HEK293 (cell line): ENCODE measurements around the gene CSRP1.

ENCODE experiments used
- HOXA7 ChIP-seq: sonication (generic); formaldehyde crosslinking; IDR thresholded peaks from 2 replicates; pipeline ENCODE4 v1.8.1; 2022; ENCODE audit warnings: missing genetic modification reagents, borderline replicate concordance
- IKZF3 ChIP-seq: fragments of 450-650 bp; IDR thresholded peaks from 2 replicates; pipeline ENCODE4 v1.5.0; 2018; ENCODE audit warnings: missing biosample characterization, mild to moderate bottlenecking, missing genetic modification characterization, moderate library complexity
- KLF7 ChIP-seq: fragments of 450-650 bp; formaldehyde crosslinking; IDR thresholded peaks from 2 replicates; pipeline ENCODE4 v1.5.1; 2016; ENCODE audit warnings: missing biosample characterization, missing genetic modification characterization, borderline replicate concordance
- OVOL3 ChIP-seq: fragments of 450-650 bp; formaldehyde crosslinking; IDR thresholded peaks from 2 replicates; pipeline ENCODE4 v1.5.1; 2016; ENCODE audit warnings: missing biosample characterization, missing genetic modification characterization
- SCRT1 ChIP-seq: fragments of 450-650 bp; formaldehyde crosslinking; IDR thresholded peaks from 2 replicates; pipeline ENCODE4 v1.5.1; 2016; ENCODE audit warnings: missing biosample characterization, missing genetic modification characterization, borderline replicate concordance
- SCRT2 ChIP-seq: fragments of 450-650 bp; formaldehyde crosslinking; IDR thresholded peaks from 2 replicates; pipeline ENCODE4 v1.5.1; 2016; ENCODE audit warnings: missing biosample characterization, missing genetic modification characterization
- ZBTB20 ChIP-seq: fragments of 450-650 bp; formaldehyde crosslinking; IDR thresholded peaks from 2 replicates; pipeline ENCODE4 v1.5.1; 2016; ENCODE audit warnings: missing biosample characterization, missing genetic modification characterization
- ZBTB48 ChIP-seq: fragments of 450-650 bp; formaldehyde crosslinking; IDR thresholded peaks from 2 replicates; pipeline ENCODE4 v1.5.1; 2016; ENCODE audit warnings: missing biosample characterization, missing genetic modification characterization
- ZFHX2 ChIP-seq: fragments of 450-650 bp; formaldehyde crosslinking; conservative IDR thresholded peaks from 2 replicates; pipeline ENCODE4 v1.5.1; 2016; ENCODE audit warnings: missing biosample characterization, missing genetic modification characterization
- ZNF157 ChIP-seq: fragments of 450-650 bp; formaldehyde crosslinking; IDR thresholded peaks from 2 replicates; pipeline ENCODE4 v1.5.1; 2016; ENCODE audit warnings: missing biosample characterization, missing genetic modification characterization
- ZNF23 ChIP-seq: fragments of 450-650 bp; formaldehyde crosslinking; IDR thresholded peaks from 2 replicates; pipeline ENCODE4 v1.5.1; 2016; ENCODE audit warnings: missing biosample characterization, missing genetic modification characterization, borderline replicate concordance
- ZNF239 ChIP-seq: fragments of 450-650 bp; formaldehyde crosslinking; IDR thresholded peaks from 2 replicates; pipeline ENCODE4 v1.5.1; 2016; ENCODE audit warnings: missing biosample characterization, missing genetic modification characterization
- ZNF274 ChIP-seq, 2 experiments: fragments of 200-500 bp in 1 of 2; fragments of 450-650 bp in 1 of 2; sonication (Bioruptor generic) in 1 of 2; formaldehyde crosslinking in 1 of 2; IDR thresholded peaks; 2 replicates each; pipeline versions ENCODE4 v1.5.1 to v1.6.1; 2014 to 2016; ENCODE audit warnings: borderline replicate concordance in 1 of 2, inconsistent platforms in 1 of 2, low read length in 1 of 2, missing biosample characterization in 1 of 2, missing genetic modification characterization in 1 of 2
- ZNF391 ChIP-seq: fragments of 450-650 bp; formaldehyde crosslinking; IDR thresholded peaks from 2 replicates; pipeline ENCODE4 v1.5.1; 2016; ENCODE audit warnings: low read depth, missing biosample characterization, missing genetic modification characterization, borderline replicate concordance
- ZNF404 ChIP-seq: fragments of 450-650 bp; formaldehyde crosslinking; IDR thresholded peaks from 2 replicates; pipeline ENCODE4 v1.5.1; 2017; ENCODE audit warnings: missing biosample characterization, missing genetic modification characterization
- ZNF423 ChIP-seq: fragments of 450-650 bp; formaldehyde crosslinking; IDR thresholded peaks from 2 replicates; pipeline ENCODE4 v1.5.1; 2016; ENCODE audit warnings: missing biosample characterization, missing genetic modification characterization
- ZNF48 ChIP-seq: fragments of 450-650 bp; formaldehyde crosslinking; IDR thresholded peaks from 2 replicates; pipeline ENCODE4 v1.5.1; 2016; ENCODE audit warnings: missing biosample characterization, missing genetic modification characterization
- ZNF561 ChIP-seq: fragments of 450-650 bp; IDR thresholded peaks from 2 replicates; pipeline ENCODE4 v1.5.1; 2018; ENCODE audit warnings: missing biosample characterization, missing genetic modification characterization, borderline replicate concordance
- ZNF660 ChIP-seq: fragments of 450-650 bp; IDR thresholded peaks from 2 replicates; pipeline ENCODE4 v1.5.1; 2018; ENCODE audit warnings: missing biosample characterization, mild to moderate bottlenecking, missing genetic modification characterization
- ZNF670 ChIP-seq: fragments of 450-650 bp; formaldehyde crosslinking; IDR thresholded peaks from 2 replicates; pipeline ENCODE4 v1.5.1; 2016; ENCODE audit warnings: missing biosample characterization, missing genetic modification characterization, low read depth
- ZNF785 ChIP-seq: fragments of 450-650 bp; formaldehyde crosslinking; IDR thresholded peaks from 2 replicates; pipeline ENCODE4 v1.5.1; 2016; ENCODE audit warnings: missing biosample characterization, missing genetic modification characterization
- ZNF792 ChIP-seq: fragments of 450-650 bp; formaldehyde crosslinking; IDR thresholded peaks from 2 replicates; pipeline ENCODE4 v1.5.1; 2016; ENCODE audit warnings: missing biosample characterization, missing genetic modification characterization
- ZNF843 ChIP-seq: fragments of 450-650 bp; formaldehyde crosslinking; IDR thresholded peaks from 2 replicates; pipeline ENCODE4 v1.5.1; 2016; ENCODE audit warnings: missing biosample characterization, missing genetic modification characterization
- TF ChIP-seq, protein P1 (sequence below): fragments of 450-650 bp; formaldehyde crosslinking; IDR thresholded peaks from 2 replicates; pipeline ENCODE4 v1.5.1; 2016; ENCODE audit warnings: missing biosample characterization, missing genetic modification characterization
- TF ChIP-seq, protein P2 (sequence below): fragments of 450-650 bp; formaldehyde crosslinking; IDR thresholded peaks from 2 replicates; pipeline ENCODE4 v1.5.1; 2017; ENCODE audit warnings: missing biosample characterization, missing genetic modification characterization
- TF ChIP-seq, protein P3 (sequence below): fragments of 450-650 bp; formaldehyde crosslinking; IDR thresholded peaks from 2 replicates; pipeline ENCODE4 v1.5.1; 2016; ENCODE audit warnings: missing biosample characterization, missing genetic modification characterization
- TF ChIP-seq, protein P4 (sequence below): fragments of 450-650 bp; formaldehyde crosslinking; IDR thresholded peaks from 2 replicates; pipeline ENCODE4 v1.5.1; 2017; ENCODE audit warnings: missing biosample characterization, missing genetic modification characterization
- TF ChIP-seq, protein P5 (sequence below): fragments of 450-650 bp; formaldehyde crosslinking; IDR thresholded peaks from 2 replicates; pipeline ENCODE4 v1.5.1; 2016; ENCODE audit warnings: missing biosample characterization, missing genetic modification characterization
- TF ChIP-seq, protein P6 (sequence below): fragments of 450-650 bp; formaldehyde crosslinking; IDR thresholded peaks from 2 replicates; pipeline ENCODE4 v1.5.1; 2016; ENCODE audit warnings: missing biosample characterization, missing genetic modification characterization, borderline replicate concordance
- TF ChIP-seq, protein P7 (sequence below): fragments of 450-650 bp; formaldehyde crosslinking; IDR thresholded peaks from 2 replicates; pipeline ENCODE4 v1.5.1; 2017; ENCODE audit warnings: missing biosample characterization, missing genetic modification characterization

The CSRP1 gene

DNA sequence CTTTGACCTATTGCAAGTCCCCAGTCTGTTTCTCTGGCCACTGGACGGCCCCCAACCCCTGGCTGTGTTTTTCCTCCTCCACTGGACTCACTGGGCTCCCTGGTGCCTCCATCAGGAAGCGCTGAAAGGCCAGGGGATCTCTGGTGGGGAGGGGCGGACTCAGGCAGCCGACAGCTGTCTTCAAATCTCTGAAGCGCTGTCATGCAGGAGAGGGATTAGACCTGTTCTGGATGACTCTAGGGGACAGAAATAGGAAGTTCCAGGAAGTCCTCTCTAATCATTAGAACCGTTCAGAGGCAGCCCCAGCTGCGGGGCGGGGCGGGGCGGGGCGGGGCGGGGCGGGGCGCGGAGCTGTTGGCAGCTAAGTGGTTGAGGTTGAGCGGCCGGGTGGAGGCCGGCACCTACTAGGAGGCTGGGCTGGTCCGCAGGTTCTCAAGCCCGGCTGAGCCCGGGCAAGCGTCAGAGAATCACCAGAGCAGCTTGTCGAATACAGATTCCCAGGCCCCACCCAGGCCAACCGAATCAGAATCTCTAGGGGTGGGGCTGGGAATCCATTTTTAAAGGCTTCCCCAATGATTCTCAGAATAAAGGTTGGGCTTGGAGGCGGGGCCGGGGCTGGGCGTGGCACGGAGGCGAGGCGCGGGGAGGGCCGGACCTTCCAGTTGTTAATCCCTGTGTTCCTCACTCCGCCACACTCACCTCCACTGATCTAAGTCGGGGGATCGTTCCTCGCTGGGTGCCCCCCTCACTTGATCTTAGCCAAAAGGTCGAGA is 26.5 kb downstream of the CSRP1 start (continued):
- TF ChIP-seq, protein P1, sequence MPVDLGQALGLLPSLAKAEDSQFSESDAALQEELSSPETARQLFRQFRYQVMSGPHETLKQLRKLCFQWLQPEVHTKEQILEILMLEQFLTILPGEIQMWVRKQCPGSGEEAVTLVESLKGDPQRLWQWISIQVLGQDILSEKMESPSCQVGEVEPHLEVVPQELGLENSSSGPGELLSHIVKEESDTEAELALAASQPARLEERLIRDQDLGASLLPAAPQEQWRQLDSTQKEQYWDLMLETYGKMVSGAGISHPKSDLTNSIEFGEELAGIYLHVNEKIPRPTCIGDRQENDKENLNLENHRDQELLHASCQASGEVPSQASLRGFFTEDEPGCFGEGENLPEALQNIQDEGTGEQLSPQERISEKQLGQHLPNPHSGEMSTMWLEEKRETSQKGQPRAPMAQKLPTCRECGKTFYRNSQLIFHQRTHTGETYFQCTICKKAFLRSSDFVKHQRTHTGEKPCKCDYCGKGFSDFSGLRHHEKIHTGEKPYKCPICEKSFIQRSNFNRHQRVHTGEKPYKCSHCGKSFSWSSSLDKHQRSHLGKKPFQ (tag by site-specific recombination), result no peak
- peak; percentile 98 for TF ChIP-seq ZBTB20 (tag by site-specific recombination)
- TF ChIP-seq, protein P2, sequence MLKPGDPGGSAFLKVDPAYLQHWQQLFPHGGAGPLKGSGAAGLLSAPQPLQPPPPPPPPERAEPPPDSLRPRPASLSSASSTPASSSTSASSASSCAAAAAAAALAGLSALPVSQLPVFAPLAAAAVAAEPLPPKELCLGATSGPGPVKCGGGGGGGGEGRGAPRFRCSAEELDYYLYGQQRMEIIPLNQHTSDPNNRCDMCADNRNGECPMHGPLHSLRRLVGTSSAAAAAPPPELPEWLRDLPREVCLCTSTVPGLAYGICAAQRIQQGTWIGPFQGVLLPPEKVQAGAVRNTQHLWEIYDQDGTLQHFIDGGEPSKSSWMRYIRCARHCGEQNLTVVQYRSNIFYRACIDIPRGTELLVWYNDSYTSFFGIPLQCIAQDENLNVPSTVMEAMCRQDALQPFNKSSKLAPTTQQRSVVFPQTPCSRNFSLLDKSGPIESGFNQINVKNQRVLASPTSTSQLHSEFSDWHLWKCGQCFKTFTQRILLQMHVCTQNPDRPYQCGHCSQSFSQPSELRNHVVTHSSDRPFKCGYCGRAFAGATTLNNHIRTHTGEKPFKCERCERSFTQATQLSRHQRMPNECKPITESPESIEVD (tag by site-specific recombination), result no peak
- TF ChIP-seq KLF7 (tag by site-specific recombination), result peak; percentile 37; the same call in 1 of the 2 replicates
- no peak for TF ChIP-seq SCRT1 (tag by site-specific recombination)
- TF ChIP-seq ZNF391 (tag by site-specific recombination), result no peak
- TF ChIP-seq ZNF157, result no peak
- TF ChIP-seq, protein P3, sequence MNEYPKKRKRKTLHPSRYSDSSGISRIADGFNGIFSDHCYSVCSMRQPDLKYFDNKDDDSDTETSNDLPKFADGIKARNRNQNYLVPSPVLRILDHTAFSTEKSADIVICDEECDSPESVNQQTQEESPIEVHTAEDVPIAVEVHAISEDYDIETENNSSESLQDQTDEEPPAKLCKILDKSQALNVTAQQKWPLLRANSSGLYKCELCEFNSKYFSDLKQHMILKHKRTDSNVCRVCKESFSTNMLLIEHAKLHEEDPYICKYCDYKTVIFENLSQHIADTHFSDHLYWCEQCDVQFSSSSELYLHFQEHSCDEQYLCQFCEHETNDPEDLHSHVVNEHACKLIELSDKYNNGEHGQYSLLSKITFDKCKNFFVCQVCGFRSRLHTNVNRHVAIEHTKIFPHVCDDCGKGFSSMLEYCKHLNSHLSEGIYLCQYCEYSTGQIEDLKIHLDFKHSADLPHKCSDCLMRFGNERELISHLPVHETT (tag by site-specific recombination), result no peak
- no peak for TF ChIP-seq OVOL3 (tag by site-specific recombination)
- TF ChIP-seq ZNF423 (tag by site-specific recombination), result no peak
- TF ChIP-seq ZNF239 (tag by site-specific recombination), result no peak
- no peak for TF ChIP-seq IKZF3
- TF ChIP-seq SCRT2 (tag by site-specific recombination), result no peak
- TF ChIP-seq ZNF274 (IDR thresholded peaks at IDR 0.05; ENCODE audit: low read length), result no peak
- TF ChIP-seq ZNF274 (tag by site-specific recombination; IDR thresholded peaks at IDR 0.05; ENCODE audit: borderline replicate concordance), result no peak
- TF ChIP-seq ZNF404 (tag by site-specific recombination), result no peak
- TF ChIP-seq ZNF23 (tag by site-specific recombination), result no peak
- TF ChIP-seq ZNF670 (tag by site-specific recombination), result no peak
- TF ChIP-seq, protein P4, sequence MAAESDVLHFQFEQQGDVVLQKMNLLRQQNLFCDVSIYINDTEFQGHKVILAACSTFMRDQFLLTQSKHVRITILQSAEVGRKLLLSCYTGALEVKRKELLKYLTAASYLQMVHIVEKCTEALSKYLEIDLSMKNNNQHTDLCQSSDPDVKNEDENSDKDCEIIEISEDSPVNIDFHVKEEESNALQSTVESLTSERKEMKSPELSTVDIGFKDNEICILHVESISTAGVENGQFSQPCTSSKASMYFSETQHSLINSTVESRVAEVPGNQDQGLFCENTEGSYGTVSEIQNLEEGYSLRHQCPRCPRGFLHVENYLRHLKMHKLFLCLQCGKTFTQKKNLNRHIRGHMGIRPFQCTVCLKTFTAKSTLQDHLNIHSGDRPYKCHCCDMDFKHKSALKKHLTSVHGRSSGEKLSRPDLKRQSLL, result no peak
- TF ChIP-seq ZBTB48 (tag by site-specific recombination), result no peak
- TF ChIP-seq HOXA7 (CRISPR knock-in tag), result no peak
- TF ChIP-seq, protein P5, sequence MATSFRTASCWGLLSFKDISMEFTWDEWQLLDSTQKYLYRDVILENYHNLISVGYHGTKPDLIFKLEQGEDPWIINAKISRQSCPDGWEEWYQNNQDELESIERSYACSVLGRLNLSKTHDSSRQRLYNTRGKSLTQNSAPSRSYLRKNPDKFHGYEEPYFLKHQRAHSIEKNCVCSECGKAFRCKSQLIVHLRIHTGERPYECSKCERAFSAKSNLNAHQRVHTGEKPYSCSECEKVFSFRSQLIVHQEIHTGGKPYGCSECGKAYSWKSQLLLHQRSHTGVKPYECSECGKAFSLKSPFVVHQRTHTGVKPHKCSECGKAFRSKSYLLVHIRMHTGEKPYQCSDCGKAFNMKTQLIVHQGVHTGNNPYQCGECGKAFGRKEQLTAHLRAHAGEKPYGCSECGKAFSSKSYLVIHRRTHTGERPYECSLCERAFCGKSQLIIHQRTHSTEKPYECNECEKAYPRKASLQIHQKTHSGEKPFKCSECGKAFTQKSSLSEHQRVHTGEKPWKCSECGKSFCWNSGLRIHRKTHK, result no peak
- TF ChIP-seq ZFHX2 (tag by site-specific recombination), result no peak; the same call in 1 of the 2 replicates
- no peak for TF ChIP-seq ZNF561 (tag by site-specific recombination)
- TF ChIP-seq ZNF660, result no peak
- TF ChIP-seq ZNF785 (tag by site-specific recombination), result no peak
- TF ChIP-seq ZNF48 (tag by site-specific recombination), result no peak
- TF ChIP-seq, protein P6, sequence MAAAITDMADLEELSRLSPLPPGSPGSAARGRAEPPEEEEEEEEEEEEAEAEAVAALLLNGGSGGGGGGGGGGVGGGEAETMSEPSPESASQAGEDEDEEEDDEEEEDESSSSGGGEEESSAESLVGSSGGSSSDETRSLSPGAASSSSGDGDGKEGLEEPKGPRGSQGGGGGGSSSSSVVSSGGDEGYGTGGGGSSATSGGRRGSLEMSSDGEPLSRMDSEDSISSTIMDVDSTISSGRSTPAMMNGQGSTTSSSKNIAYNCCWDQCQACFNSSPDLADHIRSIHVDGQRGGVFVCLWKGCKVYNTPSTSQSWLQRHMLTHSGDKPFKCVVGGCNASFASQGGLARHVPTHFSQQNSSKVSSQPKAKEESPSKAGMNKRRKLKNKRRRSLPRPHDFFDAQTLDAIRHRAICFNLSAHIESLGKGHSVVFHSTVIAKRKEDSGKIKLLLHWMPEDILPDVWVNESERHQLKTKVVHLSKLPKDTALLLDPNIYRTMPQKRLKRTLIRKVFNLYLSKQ, result no peak
- no peak for TF ChIP-seq ZNF792
- TF ChIP-seq ZNF843, result no peak
- TF ChIP-seq, protein P7, sequence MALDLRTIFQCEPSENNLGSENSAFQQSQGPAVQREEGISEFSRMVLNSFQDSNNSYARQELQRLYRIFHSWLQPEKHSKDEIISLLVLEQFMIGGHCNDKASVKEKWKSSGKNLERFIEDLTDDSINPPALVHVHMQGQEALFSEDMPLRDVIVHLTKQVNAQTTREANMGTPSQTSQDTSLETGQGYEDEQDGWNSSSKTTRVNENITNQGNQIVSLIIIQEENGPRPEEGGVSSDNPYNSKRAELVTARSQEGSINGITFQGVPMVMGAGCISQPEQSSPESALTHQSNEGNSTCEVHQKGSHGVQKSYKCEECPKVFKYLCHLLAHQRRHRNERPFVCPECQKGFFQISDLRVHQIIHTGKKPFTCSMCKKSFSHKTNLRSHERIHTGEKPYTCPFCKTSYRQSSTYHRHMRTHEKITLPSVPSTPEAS (tag by site-specific recombination), result no peak
